B cell (primary cell): ENCODE results near the gene DDX17.

Source experiments
- EZH2 ChIP-seq: IDR thresholded peaks from 2 replicates; pipeline ENCODE4 v1.6.1; 2012; ENCODE audit warnings: borderline replicate concordance, low read depth, mild to moderate bottlenecking, moderate library complexity, low read length; ENCODE audit not compliant: insufficient read depth, poor library complexity, severe bottlenecking
- TF ChIP-seq, protein P1 (sequence below): fragments of 200-600 bp; IDR thresholded peaks from one replicate; pipeline ENCODE4 v1.8.0; 2022; ENCODE audit warnings: antibody characterized with exemption, mild to moderate bottlenecking

DNA sequence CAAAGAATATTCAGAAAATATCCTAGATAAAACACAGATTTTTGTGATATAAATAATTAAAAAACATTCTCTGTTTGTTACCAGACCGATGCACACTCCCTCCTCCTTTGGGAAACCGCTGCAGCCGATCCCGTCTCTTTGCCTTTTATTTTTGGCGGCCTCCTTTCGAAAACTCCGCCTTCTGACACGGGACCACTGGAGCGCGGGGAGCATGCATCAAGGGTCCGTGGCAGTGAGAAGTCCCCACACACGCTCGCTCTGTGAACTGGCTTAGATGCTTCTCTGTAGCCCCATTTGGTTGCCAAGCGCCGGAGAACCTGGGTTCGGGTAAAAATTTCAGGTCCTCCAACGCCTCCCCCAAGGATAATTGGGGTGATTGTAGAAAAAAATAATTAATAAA is 17.0 kb downstream of the DDX17 start:
- TF ChIP-seq, protein P1, sequence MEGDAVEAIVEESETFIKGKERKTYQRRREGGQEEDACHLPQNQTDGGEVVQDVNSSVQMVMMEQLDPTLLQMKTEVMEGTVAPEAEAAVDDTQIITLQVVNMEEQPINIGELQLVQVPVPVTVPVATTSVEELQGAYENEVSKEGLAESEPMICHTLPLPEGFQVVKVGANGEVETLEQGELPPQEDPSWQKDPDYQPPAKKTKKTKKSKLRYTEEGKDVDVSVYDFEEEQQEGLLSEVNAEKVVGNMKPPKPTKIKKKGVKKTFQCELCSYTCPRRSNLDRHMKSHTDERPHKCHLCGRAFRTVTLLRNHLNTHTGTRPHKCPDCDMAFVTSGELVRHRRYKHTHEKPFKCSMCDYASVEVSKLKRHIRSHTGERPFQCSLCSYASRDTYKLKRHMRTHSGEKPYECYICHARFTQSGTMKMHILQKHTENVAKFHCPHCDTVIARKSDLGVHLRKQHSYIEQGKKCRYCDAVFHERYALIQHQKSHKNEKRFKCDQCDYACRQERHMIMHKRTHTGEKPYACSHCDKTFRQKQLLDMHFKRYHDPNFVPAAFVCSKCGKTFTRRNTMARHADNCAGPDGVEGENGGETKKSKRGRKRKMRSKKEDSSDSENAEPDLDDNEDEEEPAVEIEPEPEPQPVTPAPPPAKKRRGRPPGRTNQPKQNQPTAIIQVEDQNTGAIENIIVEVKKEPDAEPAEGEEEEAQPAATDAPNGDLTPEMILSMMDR, result no peak
- TF ChIP-seq EZH2, result no peak
